Ascending aorta (tissue), 2 donors: ENCODE measurements around the gene ZBTB7C. TPM values are rescaled to one million over a fixed set of nuclear protein-coding genes. Genes with fewer than 3 reads are reported as not detected.

ENCODE experiments used
- DNase-seq, 2 donors: peaks; one replicate each; pipeline ENCODE4 v3.0.0-alpha.2; 2019; ENCODE audit warnings: low spot score in 2 of 2
- H3K27ac ChIP-seq, 2 donors: fragments of 200-600 bp; sonication (generic); one replicate each; pipeline ENCODE4 v1.5.1; 2016 to 2017; ENCODE audit warnings: mild to moderate bottlenecking in 1 of 2
- H3K27me3 ChIP-seq: fragments of 200-600 bp; sonication (generic); one replicate; pipeline ENCODE4 v1.5.1; 2017
- H3K36me3 ChIP-seq, 2 donors: fragments of 200-600 bp; sonication (generic); one replicate each; pipeline ENCODE4 v1.5.1; 2016
- H3K4me1 ChIP-seq, 2 donors: fragments of 200-600 bp; sonication (generic); one replicate each; pipeline ENCODE4 v1.5.1; 2016 to 2017; ENCODE audit warnings: mild to moderate bottlenecking in 1 of 2
- H3K4me3 ChIP-seq, 2 donors: fragments of 200-600 bp; sonication (generic); one replicate each; pipeline ENCODE4 v1.5.1; 2016 to 2017; ENCODE audit warnings: mild to moderate bottlenecking in 1 of 2
- H3K9me3 ChIP-seq, 2 donors: fragments of 200-600 bp; sonication (generic); one replicate each; pipeline ENCODE4 v1.5.1; 2016
- CTCF ChIP-seq, 3 experiments: fragments of 200-600 bp in 2 of 3; fragments of 450-650 bp in 1 of 3; sonication (generic) in 2 of 3; IDR thresholded peaks; one replicate each; pipeline ENCODE4 v1.5.1; 2016 to 2019; ENCODE audit warnings: antibody characterized with exemption in 3 of 3, mild to moderate bottlenecking in 1 of 3, moderate library complexity in 1 of 3
- intact Hi-C: fragments of 100-400 bp; cut with DNase I; formaldehyde crosslinking; loops from one replicate; pipeline ENCODE4 v1.15.1; 2023
- total RNA-seq: library from RNA; depleted of rRNA; stranded (reverse); fragments of >200 nt; gene quantifications from one replicate; pipeline ENCODE4 v1.1.0, GENCODE V29; 2016

ZBTB7C gene
- total RNA-seq, 1 donor from 2014 or later, result 8.1 TPM

- Histone ChIP-seq H3K27ac (no peak overlapping the region), H3K4me3 (no peak overlapping the region), H3K27me3 (no peaks in the 10 kb centered on the region), H3K9me3 (peaks cover 5 to 8% of the 10 kb centered on the region in 2 donors), H3K36me3 (no peaks in the 10 kb centered on the region), H3K4me1 (no peaks in the 10 kb centered on the region)
- intact Hi-C loops, result no loop called here
- DNase-seq, result no peak
- no peak for TF ChIP-seq CTCF (IDR thresholded peaks at IDR 0.05)
Measured at GRCh38 chr18:48254077-48254602, 155.0 kb downstream of the ZBTB7C start.

GRCh38 chr18:48252525-48252924 lies 156.7 kb downstream of the ZBTB7C start:
- TF ChIP-seq CTCF (IDR thresholded peaks at IDR 0.05), result no peak
- Histone ChIP-seq H3K4me3 (no peak overlapping the region), H3K36me3 (no peaks in the 10 kb centered on the region), H3K9me3 (peaks cover 5 to 8% of the 10 kb centered on the region in 2 donors), H3K27ac (no peak overlapping the region), H3K4me1 (no peaks in the 10 kb centered on the region), H3K27me3 (no peaks in the 10 kb centered on the region)
- DNase-seq, result no peak
- intact Hi-C loops, result no loop called here

GRCh38 chr18:48250918-48251317 lies 158.3 kb downstream of the ZBTB7C start:
- Histone ChIP-seq H3K4me3 (no peak overlapping the region), H3K27me3 (no peaks in the 10 kb centered on the region), H3K27ac (no peak overlapping the region), H3K9me3 (no peaks in the 10 kb centered on the region), H3K4me1 (no peaks in the 10 kb centered on the region), H3K36me3 (no peaks in the 10 kb centered on the region)
- TF ChIP-seq CTCF (IDR thresholded peaks at IDR 0.05), result no peak
- DNase-seq, result no peak
- intact Hi-C loops, result no loop called here

GRCh38 chr18:48250362-48250907 lies 158.7 kb downstream of the ZBTB7C start:
- Histone ChIP-seq H3K27me3 (no peaks in the 10 kb centered on the region), H3K9me3 (no peaks in the 10 kb centered on the region), H3K4me3 (no peak overlapping the region), H3K36me3 (no peaks in the 10 kb centered on the region), H3K4me1 (no peaks in the 10 kb centered on the region), H3K27ac (no peak overlapping the region)
- TF ChIP-seq CTCF (IDR thresholded peaks at IDR 0.05), result no peak
- DNase-seq, result no peak
- intact Hi-C loops, result no loop called here

GRCh38 chr18:48249854-48250253 lies 159.3 kb downstream of the ZBTB7C start:
- Histone ChIP-seq H3K27me3 (no peaks in the 10 kb centered on the region), H3K4me3 (no peak overlapping the region), H3K9me3 (no peaks in the 10 kb centered on the region), H3K4me1 (no peaks in the 10 kb centered on the region), H3K27ac (no peak overlapping the region), H3K36me3 (no peaks in the 10 kb centered on the region)
- DNase-seq, result no peak
- TF ChIP-seq CTCF (IDR thresholded peaks at IDR 0.05), result no peak
- intact Hi-C loops, result no loop called here

- no peak for TF ChIP-seq CTCF (IDR thresholded peaks at IDR 0.05)
- intact Hi-C loops, result no loop called here
- H3K4me1 ChIP-seq, result no peaks in the 10 kb centered on the region
- no peak overlapping the region for H3K27ac ChIP-seq
- peaks cover 0 to 8% of the 10 kb centered on the region in 2 donors for H3K9me3 ChIP-seq
- no peak for DNase-seq
- H3K36me3 ChIP-seq, result no peaks in the 10 kb centered on the region
- no peak overlapping the region for H3K4me3 ChIP-seq
- H3K27me3 ChIP-seq, result no peaks in the 10 kb centered on the region
Measured at GRCh38 chr18:48244530-48244929, 164.7 kb downstream of the ZBTB7C start.
